HG02981 (cell line): ENCODE measurements around the gene NPS.

Experiments used
- ATAC-seq: cut with Tn5 transposase; IDR thresholded peaks from one replicate; pipeline ENCODE4 v1.9.1; 2021; ENCODE audit warnings: mild to moderate bottlenecking, moderate library complexity; ENCODE audit not compliant: unreplicated experiment

NPS gene, protein sequence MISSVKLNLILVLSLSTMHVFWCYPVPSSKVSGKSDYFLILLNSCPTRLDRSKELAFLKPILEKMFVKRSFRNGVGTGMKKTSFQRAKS

DNA sequence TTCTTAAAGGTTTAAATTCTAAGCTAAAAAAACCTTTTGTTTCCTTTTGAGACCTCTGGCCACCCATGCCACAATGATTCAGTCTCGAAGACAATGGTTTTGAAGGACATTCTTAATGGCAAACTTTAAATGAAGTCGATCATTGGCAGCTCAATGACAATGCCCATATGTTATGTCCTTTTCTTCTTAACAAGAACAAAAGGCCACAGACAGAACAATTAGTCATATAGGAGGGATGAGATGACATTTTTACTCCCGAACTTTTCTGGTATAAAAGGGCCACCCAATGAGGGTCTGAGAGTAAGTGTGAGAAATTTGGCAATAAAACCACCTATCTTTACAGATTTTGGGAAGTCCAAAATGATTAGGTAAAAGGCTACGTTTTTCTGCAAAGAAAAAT is at the start of gene NPS:
Gene NPS, plus strand, starts transcription at position 301 of the 400 bp plus-strand sequence. Its CDS starts 60 bp downstream, at position 361.
- no peak for ATAC-seq

DNA sequence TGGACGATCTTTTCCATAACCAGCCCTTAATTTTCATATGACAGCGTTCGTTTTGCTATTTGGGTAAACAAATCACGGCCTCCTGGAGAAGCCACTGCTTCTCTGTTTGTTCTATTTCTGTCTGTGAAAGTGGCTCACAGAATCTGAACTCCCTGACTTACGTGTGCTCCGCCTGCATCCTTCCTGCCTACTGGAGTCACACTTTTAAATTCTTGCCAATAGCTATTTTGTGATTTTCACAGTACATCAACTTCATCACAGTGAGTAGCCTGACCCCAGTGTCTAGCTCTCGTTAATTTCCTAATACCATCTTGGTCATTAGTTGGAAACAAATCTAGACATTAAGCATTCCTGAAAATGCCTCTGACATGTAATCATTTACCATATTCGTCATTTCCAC is 49.0 kb upstream of the NPS start:
- no peak for ATAC-seq

DNA sequence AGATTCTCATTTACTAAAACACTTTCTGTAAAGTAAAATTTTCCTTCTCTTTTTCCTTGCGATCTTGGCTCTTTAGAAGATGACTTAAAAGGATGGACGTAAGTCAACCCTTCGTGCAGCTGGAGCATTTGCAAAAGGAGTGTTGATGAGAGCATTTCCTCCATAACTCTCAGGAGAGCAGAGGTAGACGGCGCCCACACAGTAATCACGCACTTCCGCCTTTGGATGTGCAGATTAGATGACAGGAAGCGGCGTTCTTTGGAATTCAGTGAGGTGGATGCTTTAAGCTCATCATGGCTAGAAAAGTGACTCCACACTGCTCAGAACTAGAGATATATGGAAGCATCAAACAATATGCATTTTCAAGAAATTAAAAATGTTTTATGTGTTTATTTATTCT is 43.0 kb upstream of the NPS start:
- ATAC-seq, result no peak

DNA sequence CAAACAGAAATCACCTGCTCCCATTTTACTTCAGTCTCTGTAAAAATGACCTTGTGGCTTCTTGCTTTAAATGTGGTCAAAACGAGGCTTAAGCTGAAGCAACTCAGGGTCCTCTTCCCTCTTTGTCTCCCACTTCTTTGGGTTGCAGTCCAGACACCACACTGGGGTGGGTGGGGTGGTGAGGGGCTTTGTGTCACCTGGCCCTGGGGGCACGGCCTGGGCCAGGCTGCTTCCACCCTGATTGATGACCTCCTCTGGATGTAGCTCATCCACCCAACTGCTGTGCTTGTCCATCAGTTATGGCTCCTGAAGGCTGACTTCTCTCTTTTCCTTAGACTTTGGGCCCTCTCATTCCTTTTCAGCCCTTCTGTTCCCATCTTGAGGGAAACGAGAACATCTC is 26.8 kb upstream of the NPS start:
- no peak for ATAC-seq

DNA sequence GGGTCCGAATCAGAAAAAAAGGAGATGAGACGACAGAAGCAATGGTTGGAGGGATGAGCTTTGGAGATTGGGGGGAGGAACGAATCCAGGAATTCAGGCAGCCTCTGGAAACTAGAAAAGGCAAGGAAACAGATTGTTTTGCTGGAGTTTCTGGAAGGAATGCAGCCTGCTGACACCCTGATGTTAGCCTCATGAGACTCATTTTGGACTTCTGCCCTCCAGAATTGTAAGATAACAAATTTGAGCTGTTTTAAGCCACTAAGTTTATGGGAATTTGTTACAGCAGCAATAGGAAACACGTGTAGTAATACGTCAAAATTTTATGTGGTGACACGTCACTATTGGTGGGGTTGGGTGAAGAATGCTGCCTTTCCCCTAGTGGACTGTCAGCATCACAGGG is 25.6 kb upstream of the NPS start:
- ATAC-seq, result no peak

DNA sequence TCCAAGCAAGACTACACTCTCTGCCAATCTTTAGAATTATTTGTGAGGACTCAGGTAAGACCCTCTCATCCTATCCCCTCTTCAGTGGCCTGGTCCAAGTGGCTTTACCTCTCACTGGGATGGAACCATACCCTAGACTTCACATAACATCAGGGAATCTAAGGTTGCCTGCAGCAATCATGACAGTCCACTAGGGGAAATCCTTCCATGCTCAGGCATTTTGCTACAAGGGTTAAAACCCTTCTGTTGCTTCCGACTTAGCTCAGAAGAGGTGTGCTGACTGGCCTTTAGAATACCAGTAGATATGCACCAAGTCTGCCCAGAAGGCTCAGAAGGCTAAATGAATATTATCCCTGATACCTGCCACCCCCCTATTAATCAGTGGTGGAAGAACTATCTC is 24.9 kb upstream of the NPS start:
- ATAC-seq, result no peak

DNA sequence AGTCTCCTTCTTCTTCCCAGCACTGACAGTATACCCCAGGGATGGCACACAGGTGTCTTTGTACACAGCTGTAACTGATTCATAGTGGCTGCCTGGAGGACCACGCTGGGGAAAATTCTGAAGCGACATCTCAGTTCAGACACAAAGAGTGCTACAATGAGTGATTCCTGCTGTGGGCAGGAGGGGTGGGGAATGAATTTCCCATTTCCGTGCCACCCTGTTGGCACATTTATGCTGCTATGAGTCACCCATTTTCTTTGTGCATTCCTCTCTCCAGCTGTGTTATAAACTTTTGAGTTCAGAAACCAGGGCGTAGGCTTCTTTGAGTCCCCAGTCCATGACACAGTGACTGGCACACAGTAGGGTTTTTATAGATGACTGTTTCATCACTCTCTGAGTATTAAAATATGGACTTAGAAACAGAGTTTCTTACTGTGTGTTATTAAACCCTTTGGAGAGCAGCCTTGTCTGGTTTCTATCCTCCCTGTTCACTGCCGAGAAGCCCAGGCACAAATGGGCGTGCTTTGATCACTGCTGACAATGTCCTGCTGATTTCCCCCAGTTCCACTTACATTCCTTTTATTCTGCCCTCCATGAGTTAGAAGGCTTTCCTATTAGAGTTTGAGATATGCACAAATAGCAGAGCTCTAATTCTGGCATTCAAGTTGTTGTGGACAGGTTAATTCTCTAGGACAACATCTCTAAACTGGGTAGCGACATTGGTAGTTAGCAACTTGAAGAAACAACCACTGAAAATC is 24.0 kb upstream of the NPS start:
- no peak for ATAC-seq

DNA sequence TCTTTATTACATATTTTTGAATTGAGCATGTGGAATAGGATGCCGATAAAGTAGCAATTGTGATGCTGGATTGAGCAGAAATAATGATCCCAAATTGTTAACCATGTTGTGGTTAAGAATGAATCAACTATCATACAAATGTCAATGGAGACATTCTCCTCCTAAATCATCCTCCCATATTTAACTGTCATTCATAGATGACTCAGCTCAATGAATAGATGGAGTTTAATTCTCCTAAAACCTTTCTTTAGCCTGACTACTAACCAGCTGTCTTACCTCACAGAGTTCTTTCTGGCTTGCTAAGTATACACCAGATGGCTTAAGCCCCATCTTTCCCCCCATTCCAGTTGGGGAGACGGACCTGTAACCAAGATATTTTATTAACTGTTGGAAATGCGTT is 23.4 kb upstream of the NPS start:
- no peak for ATAC-seq

DNA sequence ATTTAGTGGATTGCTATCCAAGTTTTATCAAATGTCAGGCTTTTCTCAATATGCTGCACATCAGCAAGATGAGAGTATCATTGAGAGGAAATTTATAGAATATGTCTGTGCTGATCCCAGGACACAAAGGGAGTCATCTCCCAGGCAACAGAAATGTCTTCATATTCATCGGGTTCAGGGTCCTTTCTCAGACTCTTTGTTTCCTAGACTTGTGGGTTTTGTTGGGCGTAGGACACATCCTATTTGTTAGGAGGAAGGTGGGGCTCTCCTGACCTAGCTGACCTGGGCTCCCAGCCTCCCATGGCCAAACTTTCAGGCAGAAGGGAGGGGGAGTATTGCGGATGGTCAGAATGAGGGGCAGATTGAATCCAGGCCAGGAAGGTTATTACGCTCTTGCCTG is 22.9 kb upstream of the NPS start:
- no peak for ATAC-seq

DNA sequence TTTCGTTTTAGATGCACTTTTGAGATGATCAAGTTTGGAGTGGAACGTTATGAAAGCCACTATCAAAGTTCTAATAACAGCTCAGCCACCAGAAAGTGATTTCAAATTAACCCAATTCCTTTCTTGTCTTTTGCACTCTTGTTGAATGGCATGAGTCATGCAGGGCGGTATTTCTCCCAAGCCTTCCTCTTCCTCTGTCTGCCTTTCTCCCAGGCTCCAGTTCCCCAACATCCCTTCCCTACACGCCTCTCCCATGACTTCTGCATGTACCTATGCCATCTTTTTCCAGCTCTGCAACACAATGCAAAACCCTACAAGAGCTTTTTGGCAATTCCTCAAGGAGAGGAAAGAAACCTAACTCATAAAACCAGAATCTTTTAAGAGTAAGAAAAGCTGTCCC is 21.8 kb upstream of the NPS start:
- no peak for ATAC-seq

DNA sequence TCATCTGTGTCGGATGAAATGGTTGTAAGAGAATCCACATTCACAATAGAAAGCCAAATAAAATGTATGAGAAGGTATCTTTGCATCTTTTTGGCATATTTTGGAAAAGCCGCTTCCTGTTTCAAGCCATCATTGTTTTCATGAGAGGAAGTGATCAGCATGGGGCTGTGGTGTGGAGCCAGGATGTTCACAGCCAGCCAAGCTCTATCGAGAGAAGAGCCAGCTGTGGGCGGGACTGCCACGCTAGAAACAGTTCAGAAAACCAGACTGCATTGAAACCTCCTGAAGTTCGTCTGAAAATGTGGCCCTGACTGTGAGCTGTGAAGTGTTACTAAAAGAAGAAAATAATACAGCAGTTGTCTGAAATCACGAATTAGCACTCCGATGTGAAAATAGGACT is 21.2 kb upstream of the NPS start:
- ATAC-seq, result no peak

DNA sequence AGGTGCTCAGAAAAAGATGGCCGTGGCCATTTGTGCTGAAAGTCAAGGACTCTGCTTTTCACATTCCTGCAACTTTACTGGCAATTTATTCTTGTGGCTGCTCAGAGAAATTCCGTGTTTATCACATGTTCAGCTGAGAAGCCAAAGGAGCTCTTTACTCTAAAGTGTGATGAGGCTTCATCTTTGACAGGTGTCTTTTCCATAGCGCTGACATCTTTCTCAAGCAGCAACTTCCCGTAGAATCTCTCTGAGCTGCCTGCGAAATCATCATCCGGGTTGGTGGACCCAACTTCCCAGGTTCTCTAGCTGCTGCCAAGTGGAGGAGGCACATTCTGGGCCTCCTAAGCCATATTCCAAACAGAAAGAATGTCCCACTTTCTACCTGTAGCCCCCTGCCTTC is 16.9 kb upstream of the NPS start:
- no peak for ATAC-seq

DNA sequence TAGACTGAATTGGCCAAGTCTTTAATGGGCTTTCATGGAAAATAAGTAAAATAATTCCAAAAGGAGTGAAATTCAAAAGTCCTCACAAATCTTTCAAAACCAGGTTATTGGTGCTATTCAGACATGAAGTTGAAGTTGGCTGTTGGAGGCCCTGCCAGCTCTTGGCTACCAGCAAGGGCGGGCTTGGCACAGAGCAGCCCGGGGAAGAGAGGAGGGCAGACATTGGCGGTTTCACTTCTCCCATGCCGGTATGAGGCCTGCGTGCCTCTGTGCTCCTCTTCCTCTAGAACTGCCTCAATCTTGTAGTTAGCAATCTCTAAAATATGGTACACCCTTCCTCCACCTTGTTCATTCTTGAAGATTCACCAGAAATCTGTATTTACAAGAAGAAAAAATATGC is 16.4 kb upstream of the NPS start:
- no peak for ATAC-seq

DNA sequence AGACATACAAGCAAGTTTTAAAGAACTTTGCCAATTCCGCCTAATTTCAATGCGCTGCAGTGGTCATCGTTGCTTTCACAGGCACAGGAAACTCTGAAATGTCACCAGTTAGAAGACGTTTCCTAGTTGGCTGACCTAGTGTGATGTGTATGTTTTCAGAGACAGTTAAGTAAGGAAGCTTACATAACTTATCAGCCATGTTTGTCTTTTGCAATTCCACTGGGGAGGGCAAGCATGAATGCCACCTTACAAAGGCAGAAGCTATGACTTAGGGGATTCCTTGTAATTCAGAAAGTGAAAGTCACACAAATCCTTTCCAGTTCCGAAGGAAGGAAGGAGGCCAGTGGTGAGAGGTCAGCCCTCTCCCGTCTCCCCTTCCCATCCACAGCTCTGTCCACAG is 15.0 kb upstream of the NPS start:
- no peak for ATAC-seq

DNA sequence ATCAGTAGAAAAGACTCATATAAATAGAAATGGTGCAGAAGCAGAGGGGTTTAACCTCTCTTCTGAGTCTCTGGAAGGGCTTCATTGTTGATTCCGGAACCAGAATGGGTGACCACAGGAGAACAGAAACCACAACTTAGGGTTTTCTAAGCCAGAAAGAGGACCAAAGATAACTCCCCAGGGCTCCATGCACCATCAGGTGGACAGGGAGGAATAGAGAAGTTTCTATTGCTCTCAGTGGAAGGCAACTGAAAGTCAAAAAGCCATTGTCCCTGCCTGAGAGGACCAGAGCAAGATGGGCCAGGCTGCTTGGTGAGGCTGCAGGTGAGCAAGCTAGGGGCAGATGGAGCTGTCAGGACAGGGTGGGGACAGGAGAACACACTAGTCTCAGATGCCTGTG is 14.6 kb upstream of the NPS start:
- ATAC-seq, result no peak

DNA sequence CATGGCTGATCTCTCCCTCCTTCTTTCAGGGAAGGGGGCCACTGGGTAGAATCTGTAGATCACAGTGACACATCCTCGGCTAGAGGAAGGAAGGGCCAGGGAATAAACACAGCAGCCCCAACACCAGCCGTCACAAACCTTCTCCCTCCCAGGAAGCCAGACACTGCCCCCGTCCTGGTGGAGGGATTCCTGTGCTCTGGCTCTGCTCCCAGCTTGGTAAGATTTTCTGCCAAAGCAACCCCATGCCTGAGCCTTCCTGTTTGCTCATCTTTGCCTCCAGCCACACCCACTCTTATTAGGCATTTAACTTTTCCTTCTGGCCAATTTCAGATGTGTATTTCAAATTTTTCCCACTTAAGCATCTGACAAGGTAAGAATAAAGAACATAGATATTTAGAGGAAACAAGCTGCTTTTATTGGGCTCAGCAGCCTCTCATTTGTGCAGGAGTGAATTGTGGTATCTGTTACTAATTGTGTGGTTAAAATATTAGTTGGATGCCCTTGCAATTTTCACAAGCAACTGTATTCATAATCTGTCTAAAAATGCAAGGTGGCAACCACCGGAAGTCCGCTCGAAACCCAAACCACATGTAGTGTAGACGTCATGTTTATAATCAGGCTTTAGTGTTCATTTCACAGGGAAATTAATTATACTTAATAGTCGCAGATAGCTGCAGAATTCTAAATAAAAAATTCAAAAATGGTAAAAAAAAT is 13.2 kb upstream of the NPS start:
- no peak for ATAC-seq

DNA sequence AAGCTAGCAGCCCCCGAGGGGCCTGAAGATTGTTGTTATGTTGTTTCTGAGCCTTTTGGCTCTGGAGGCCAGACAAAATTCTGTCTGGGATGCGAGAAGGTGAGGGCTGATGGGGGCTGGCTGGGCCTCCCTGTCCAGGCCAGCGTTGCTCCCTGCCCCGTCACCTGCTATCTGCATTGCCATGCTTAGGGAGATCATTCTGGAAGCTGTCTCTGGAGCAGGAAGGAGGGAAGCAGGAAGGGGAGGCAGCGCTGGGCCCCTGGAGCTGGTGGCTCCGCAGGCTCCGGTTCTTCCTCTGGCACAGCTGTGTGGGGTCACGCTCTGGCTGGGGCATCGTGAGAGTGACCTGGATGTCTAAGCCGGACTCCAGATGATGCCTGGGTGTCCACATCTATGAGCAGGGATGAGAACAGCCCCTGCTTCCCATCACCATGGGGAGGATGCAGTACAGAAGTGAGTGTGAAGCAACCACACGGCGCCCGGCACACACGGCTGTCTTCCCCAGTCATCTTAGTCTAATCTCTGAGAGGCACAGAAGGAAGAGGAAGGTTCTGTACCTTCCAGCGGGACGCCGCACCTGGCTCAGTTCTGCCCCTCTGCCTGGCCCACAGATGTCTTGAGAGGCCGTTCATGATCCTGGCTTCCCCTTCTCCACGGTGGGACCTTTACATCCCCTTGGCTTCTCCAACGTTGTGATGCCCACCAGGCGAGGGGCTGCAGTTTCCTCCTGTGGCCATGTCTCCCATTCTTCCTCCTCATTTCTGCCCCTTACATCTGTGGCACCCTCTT is 11.9 kb upstream of the NPS start:
- ATAC-seq, result no peak

DNA sequence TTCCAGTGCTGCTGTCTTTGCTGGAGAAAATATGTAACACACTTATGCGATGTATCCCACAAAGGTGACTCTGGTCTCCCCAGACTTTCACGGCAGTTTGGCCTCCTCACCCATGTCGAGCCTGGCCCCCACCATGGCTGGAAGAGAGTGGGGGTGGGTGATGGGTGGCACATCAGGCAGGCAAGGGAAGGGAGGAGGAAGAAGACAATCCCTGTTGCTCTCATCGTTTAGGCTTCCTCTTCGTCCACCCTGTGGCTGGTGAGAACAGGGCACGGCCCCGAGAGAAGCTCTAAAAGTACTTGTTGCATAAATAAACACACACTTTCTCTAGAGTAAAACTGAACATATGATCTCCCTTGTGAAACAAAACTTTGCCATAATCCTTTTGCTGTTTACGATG is 11.2 kb upstream of the NPS start:
- no peak for ATAC-seq

DNA sequence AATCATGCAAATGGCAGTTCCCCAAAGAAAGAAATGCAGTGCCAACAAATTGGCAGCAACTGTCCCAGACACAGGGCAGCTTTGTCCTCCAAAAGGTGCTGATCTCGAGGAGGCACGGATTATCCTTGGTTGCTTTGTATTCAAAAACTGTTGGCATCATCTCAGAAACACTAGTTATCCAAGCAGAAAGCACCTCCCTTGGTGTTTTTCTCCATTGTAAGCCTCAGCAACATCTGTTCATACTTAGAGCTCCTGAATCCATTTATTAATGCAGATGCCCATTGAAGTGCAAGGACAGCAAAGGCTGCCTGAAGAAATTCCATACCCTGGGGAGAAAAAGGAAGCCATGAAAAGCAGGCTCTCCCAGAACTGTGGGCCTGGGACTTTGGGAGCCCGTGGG is 1.1 kb upstream of the NPS start:
- ATAC-seq, result no peak

DNA sequence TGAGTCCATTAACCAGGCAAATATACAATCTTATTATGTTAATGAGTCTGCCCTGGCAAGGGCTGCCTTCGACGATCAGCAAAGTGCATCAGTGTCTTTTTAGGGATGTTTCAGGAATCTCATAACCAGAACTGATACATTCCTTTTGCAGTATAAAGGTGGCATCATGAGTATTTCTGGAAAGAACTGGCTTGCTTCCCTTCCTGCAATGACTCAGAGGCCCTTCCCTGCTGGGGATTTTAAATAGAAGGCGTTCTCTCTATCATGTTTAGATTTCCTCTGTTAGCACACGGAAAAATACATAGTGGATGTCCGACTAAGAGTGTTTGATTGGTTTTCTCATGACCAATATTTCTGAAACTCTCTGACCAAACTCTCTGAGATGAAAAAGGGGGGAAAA is 1.8 kb downstream of the NPS start:
- ATAC-seq, result no peak

DNA sequence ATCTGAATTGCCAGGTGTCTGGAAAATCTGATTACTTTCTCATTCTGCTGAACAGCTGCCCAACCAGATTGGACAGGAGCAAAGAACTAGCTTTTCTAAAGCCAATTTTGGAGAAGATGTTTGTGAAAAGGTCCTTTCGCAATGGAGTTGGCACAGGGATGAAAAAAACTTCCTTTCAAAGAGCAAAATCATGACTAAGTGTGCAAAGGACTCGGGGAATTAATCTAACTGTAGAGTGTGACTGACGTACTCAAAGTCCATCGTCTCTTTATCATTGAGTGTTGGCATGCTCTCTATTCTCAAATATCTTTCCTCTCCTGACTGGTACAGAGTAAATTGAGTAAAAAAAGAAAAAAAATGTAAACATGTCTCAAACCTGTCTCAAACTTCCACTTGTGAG is 3.3 kb downstream of the NPS start:
- ATAC-seq, result no peak

DNA sequence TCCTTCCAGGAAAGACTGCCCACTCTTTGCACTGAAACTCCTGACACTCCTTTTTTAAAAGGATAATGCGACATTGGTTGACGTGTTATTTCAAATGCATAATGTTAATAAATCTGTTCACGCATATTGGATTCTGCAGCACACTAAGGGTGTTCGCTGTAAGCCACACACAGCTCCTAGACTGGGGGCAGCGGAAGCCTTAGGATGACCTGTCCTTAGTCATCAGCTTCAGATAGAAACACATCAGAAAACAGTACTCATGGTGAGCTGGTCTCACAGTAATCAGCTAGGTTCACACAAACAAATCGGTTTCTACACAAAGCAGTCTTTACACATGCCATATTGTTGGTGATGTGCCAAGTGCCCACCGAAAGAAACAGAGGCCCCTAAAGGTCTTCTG is 4.3 kb downstream of the NPS start:
- ATAC-seq, result no peak
